GM19324 (cell line): ENCODE results near the gene NTHL1.

ENCODE experiments used
- ATAC-seq: cut with Tn5 transposase; IDR thresholded peaks from one replicate; pipeline ENCODE4 v1.9.1; 2021; ENCODE audit warnings: mild to moderate bottlenecking, moderate library complexity; ENCODE audit not compliant: unreplicated experiment, low FRiP score

Gene NTHL1

DNA sequence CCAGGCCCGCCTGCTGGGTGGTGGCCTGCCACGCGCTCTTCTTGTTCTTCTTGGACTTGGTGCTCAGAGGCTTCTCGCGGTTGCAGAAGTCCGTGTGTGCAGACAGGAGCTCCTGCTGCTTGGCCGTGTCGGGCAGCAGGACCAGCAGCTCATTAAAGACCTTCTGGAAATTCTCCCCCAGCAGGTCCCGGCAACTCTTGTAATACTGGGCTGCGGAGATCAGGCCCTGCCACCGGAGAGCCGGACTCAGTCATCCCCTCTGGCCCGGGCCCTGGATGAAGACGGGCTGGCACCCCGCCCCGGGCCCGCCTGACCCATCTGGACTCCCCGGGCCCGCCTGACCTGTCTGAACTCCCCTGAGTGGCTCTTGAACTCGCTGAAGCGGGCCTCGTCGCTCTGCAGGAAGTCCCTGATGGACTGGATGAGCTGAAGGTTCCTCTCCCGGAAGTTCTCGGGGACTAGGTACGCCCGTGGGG is 49.2 kb downstream of the NTHL1 start:
- ATAC-seq: no peak

DNA sequence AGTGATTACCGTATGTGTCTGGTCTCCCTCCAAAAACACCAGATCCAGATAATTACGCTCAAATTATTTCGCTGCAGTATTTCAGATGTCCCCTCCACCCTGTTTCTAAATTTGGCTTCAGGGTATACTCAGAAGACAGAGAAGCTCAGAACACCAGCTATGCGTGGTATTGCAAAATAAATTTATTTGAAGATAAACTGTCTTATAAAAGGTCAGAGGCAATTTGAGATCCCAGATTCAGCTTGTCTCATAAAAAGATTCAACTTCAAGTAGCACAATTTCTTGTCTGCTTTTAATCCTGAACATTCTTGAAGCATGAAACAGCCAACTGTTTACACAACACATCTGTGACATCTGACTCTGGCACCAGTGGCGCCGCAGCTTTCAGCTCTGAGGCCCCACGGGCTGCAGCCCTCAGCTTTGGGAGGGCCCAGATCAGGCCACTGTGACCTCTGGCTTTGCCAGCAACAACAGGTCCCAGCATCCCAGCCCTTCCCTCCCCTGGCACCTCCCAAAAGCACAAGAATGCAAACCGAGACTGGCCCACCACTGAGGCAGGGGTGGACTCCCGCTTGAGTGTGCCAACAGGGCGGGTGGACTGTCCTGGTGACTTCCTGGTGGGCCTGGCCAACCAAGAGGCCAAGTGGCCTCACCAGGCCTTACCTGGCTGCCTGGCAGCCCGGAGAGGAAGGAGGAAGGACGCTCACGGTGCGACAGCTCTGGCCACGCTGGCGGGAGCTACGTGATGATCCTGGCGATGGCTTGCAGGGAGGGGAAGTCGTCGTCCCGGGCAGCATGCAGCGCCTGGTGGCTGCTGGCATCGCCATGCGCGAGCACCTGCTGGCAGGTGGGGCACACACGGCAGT is 49.9 kb downstream of the NTHL1 start:
- no peak for ATAC-seq

DNA sequence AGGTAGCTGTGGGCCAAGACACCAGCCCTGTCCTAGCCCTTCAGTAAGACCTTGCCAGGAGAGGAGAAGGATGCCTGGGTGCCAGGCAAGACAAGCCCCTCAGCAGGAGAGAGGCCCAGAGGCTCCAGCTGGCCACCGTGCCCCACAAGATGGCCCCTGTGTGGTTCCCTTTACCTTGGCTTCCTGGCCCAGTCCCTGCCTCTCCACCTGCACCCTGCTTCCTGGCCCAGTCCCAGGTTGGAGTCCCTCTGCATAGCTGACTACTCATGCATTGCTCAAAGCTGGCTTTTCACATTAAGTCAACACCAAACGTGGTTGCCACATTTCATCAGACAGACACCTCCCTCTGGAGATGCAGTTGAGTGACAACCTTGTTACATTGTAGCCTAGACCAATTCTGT is 53.9 kb downstream of the NTHL1 start:
- no peak for ATAC-seq

DNA sequence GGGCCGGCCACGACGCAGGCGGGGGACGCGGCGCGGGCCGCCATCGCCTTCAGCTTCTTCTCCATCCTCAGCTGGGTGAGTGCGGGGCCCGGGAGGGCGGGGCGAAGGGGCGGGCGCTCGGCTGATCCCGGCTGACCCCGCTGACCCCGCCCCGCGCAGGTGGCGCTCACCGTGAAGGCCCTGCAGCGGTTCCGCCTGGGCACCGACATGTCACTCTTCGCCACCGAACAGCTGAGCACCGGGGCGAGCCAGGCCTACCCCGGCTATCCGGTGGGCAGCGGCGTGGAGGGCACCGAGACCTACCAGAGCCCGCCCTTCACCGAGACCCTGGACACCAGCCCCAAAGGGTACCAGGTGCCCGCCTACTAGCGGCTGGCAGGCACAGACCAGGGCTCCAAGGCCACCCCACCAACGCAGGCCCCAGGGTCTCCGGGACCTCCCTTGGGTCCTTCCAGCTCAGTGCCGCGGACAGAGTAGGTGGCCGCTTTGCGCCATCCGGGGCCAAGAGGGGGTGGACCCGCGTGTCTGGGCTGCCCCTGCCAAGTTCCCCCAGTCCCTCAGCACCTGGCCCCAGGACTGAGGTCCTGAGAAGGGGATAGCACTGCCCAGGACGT is 54.8 kb downstream of the NTHL1 start:
- no peak for ATAC-seq

DNA sequence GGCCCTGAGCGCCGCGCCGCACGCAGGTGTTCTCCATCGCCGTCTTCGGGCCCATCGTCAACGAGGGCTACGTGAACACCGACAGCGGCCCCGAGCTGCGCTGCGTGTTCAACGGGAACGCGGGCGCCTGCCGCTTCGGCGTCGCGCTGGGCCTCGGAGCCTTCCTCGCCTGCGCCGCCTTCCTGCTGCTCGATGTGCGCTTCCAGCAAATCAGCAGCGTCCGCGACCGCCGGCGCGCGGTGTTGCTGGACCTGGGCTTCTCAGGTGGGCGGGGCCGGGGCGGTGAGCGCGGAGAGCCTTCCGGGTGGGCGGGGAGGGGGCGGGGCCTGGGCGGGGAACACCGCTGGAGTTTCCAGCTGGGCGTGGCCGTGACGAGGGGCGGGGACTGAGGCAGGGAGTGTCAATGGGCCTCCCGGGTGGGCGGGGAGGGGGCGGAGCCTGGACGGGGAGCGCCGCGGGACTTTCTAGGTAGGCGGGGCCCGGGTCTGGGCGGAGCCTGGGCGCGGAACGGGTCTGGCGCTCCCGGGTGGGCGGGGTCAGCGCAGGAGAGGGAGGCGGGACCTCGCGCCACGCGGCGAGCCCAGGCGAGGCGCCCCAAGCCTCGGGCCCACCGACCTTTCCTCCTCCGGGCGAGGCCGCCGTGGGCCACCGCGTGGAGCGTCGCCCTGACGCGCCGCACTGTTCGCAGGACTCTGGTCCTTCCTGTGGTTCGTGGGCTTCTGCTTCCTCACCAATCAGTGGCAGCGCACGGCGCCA is 55.5 kb downstream of the NTHL1 start:
- ATAC-seq: peak; percentile 41

DNA sequence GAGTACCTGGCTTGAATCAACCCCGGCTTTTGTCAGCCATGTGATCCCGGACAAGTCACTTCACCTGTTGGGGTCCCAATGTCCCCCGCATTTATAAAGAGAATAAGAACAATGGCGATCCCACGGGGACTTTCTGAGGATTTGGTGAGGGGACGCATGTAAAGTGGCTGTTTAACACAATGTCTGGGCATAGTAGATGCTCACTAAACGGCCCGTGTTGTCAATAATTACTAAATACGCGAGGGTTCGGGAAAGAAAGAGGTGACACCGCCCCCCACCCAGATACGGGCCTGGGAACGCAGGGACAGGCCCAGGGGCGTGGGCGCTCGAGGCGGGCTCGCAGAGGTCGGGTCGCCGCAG is 56.1 kb downstream of the NTHL1 start:
- no peak for ATAC-seq

DNA sequence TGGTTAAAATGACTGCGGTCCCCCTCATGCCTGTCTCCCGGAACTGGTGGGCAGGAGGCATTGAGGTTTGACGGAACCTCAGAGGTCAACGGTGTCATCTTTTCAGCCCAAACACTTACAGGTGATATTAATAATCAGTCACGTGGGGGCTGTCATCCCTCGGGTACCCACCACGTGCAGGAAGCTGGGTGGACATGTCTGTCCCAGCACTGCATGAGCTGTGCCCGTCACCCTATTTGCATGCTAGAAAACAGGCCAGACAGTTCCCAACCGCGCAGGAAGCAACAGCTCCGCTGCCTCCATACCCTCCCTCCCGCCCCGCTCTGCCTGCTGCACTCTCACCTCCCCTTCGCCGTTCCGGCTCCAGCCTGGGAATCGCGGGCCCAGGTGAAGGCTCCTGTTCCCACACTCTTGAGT is 56.5 kb downstream of the NTHL1 start:
- ATAC-seq: peak; percentile 38

DNA sequence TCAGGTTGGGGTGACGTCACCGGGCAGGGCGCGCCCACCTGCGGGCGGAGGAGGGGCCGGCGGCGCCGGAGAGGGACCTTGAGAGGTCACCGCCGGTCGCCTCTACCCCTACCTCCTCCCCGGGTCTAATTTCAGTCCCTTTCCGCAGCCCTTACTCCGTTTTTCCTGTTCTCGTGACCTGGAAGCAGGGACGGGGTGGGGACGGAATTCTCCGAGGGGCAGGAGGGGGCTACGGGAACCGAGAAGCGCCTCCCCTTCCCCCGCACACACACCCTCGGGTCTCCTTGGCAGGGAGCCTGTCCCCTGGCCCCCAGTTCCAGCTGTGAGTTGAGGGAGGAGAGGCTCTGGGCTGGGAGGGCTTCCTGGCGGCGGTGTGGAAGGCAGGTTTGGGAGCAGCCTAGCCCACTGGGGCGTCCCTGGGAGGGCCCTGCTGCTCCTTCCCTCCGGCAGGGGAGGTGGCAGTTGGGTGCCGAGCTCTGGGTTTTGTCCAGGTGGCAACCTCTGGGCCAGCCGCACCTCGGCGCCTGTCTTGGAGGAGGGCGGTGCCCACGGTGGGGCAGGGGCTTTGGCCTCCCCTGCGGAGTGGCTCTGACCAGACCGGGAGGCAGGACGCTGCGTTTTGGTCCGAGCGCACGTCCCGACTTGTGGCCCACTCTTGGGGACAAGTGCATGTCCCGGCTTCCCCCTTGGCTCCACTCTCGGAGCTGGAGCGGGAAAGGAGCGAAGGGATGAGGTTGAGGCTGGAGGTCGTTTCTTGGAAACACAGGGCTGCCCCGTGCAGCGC is 57.1 kb downstream of the NTHL1 start:
- ATAC-seq: peak; percentile 3

DNA sequence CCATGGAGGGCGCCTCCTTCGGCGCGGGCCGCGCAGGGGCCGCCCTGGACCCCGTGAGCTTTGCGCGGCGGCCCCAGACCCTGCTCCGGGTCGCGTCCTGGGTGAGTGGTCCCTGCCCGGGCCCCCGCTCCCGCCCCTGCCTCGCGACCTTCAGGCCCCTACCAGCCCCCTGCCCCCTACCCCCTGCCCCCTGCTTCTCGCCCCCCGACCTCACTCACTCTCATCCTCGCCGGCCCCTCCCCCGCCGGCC is 57.6 kb downstream of the NTHL1 start:
- no peak for ATAC-seq
